Colonic mucosa (tissue), 4 donors: Measurements from ENCODE around the gene ANKS1B. TPM values are rescaled to one million over a fixed set of nuclear protein-coding genes. Genes with fewer than 3 reads are reported as not detected.
"Not testable (repeated sequence)": the region's sequence is repeated elsewhere in the genome, so short reads cannot be mapped to it uniquely, and the experiment has no call there.

Source experiments
- DNase-seq: peaks from one replicate; pipeline ENCODE4 v3.0.0-alpha.2; 2020
- H3K27ac ChIP-seq: fragments of 200-600 bp; one replicate; pipeline ENCODE4 v1.8.0; 2021
- H3K27me3 ChIP-seq: fragments of 200-600 bp; one replicate; pipeline ENCODE4 v1.8.0; 2021
- H3K36me3 ChIP-seq: fragments of 200-600 bp; one replicate; pipeline ENCODE4 v1.8.0; 2021
- H3K4me1 ChIP-seq: fragments of 200-600 bp; one replicate; pipeline ENCODE4 v1.8.0; 2021; ENCODE audit warnings: mild to moderate bottlenecking
- H3K4me3 ChIP-seq: fragments of 200-600 bp; one replicate; pipeline ENCODE4 v1.8.0; 2021
- H3K9ac ChIP-seq, 2 donors: one replicate each; pipeline ENCODE4 v1.7.0; 2013; ENCODE audit warnings: control low read depth in 2 of 2, low read depth in 2 of 2, low read length in 2 of 2
- H3K9me3 ChIP-seq: fragments of 200-600 bp; one replicate; pipeline ENCODE4 v1.8.0; 2021
- intact Hi-C: fragments of 100-400 bp; cut with DNase I; formaldehyde crosslinking; loops from one replicate; pipeline ENCODE4 v1.14.1; 2022
- total RNA-seq, 2 donors: library from RNA; stranded (reverse); fragmentation: NEBNext Ultra II Directional in 1 of 2; extraction: Animal tissue kit (Norgen Biotek cat#: 25700) in 1 of 2; gene quantifications; one replicate each; pipeline ENCODE4 v1.2.1, GENCODE V29; 2021
- TF ChIP-seq, protein P1 (sequence below): fragments of 200-600 bp; IDR thresholded peaks from one replicate; pipeline ENCODE4 v1.8.0; 2022; ENCODE audit warnings: antibody characterized with exemption, mild to moderate bottlenecking
- donor health status: healthy.
- donor health status: DM: no; HTN: no; CAD: no.
- donor health status: DM: no; HTN: no; CAD: no.

The ANKS1B gene
- total RNA-seq, 2 donors from 2014 or later: 1.7 to 3.3 TPM

DNA sequence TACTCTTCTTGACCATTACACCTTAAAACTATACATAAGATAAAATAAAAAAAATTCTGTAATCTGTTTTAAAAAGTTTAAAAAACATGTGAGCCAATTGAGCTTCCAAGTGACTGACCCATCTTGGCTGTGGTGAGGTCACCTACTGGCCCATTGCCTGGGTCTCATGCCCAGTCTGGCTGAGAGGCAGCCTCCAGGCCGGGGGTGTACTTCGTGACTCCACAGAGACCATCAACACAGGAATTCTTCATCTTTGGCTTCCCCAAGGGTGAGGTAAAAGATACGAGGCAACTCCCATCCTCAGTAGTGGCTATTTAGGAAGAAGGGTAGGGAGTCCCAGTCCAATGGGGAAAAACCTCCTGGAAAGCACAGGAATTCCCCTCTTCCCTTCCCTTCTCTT is 1226.4 kb downstream of the ANKS1B start:
- Histone ChIP-seq H3K27ac (no peak overlapping the region), H3K36me3 (no peaks in the 10 kb centered on the region), H3K9ac (no peak overlapping the region), H3K4me1 (no peaks in the 10 kb centered on the region), H3K9me3 (no peaks in the 10 kb centered on the region), H3K4me3 (no peak overlapping the region), H3K27me3 (no peaks in the 10 kb centered on the region)
- no peak for DNase-seq
- intact Hi-C loops: no loop called here
- TF ChIP-seq, protein P1, sequence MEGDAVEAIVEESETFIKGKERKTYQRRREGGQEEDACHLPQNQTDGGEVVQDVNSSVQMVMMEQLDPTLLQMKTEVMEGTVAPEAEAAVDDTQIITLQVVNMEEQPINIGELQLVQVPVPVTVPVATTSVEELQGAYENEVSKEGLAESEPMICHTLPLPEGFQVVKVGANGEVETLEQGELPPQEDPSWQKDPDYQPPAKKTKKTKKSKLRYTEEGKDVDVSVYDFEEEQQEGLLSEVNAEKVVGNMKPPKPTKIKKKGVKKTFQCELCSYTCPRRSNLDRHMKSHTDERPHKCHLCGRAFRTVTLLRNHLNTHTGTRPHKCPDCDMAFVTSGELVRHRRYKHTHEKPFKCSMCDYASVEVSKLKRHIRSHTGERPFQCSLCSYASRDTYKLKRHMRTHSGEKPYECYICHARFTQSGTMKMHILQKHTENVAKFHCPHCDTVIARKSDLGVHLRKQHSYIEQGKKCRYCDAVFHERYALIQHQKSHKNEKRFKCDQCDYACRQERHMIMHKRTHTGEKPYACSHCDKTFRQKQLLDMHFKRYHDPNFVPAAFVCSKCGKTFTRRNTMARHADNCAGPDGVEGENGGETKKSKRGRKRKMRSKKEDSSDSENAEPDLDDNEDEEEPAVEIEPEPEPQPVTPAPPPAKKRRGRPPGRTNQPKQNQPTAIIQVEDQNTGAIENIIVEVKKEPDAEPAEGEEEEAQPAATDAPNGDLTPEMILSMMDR: no peak

DNA sequence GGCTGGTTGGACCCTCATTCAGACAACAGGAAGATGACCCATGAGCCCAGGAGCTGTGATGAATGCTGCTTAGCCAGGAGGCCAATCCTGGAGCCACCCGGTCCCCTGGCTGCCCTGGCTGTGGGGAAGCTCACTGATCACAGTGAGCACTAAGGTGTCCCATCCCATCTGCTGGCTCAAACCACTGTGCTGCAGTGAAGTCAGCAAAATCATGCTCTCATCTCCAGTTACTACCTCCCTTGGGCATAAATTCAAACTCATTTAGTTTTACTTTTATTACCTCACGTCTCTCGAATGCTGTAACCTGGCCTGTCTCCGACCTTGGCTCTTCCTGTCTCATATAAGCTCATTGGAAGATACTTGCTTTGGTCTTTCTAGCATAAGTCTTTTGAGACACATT is 1227.3 kb downstream of the ANKS1B start:
- intact Hi-C loops: no loop called here
- Histone ChIP-seq H3K9ac (no peak overlapping the region), H3K27me3 (no peaks in the 10 kb centered on the region), H3K9me3 (no peaks in the 10 kb centered on the region), H3K36me3 (no peaks in the 10 kb centered on the region), H3K4me3 (no peak overlapping the region), H3K27ac (no peak overlapping the region), H3K4me1 (no peaks in the 10 kb centered on the region)
- no peak for DNase-seq
- TF ChIP-seq, protein P1: no peak

DNA sequence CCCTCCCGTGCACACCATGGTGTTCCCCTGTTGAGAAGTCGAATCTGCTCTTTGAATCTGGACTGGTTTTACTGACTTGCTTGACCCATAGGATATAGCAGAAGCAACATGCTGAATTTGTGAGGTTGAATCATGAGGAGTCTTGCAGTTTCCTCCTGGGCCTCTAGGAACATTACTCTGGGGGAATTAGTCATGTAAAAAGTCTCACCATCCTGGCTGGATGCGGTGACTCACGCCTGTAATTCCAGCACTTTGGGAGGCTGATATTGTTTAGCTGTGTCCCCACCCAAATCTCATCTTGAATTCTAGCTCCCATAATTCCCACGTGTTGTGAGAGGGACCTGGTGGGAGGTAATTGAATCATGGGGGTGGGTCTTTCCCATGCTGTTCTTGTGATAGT is 1228.9 kb downstream of the ANKS1B start:
- DNase-seq, H3K9me3 ChIP-seq, H3K4me3 ChIP-seq, H3K27me3 ChIP-seq, H3K4me1 ChIP-seq, intact Hi-C loops, H3K36me3 ChIP-seq, H3K27ac ChIP-seq, H3K9ac ChIP-seq: not testable (repeated sequence)

DNA sequence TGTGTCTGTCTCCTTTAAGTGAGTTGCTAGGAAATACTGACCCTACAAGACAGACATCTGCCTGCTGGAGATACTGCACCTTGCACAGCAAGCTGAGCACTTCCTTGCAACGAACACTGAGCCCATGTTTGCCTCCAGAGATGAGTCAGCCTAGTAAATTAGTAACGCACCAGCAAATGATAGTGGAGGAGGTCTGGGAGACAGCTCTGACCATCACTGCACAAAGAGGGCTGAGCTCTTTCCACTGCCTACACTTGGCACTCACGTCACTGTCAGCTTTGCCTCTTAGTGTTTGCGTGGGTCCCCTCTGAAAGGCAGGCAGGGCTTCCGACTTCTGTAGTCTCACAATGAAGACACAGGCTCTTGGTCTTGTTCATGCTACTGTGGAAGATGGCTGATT is 1230.6 kb downstream of the ANKS1B start:
- intact Hi-C loops: no loop called here
- no peaks in the 10 kb centered on the region for H3K27me3 ChIP-seq
- H3K9me3 ChIP-seq: no peaks in the 10 kb centered on the region
- no peak overlapping the region for H3K4me3 ChIP-seq
- TF ChIP-seq, protein P1: no peak
- H3K27ac ChIP-seq: no peak overlapping the region
- no peaks in the 10 kb centered on the region for H3K4me1 ChIP-seq
- no peak for DNase-seq
- H3K36me3 ChIP-seq: no peaks in the 10 kb centered on the region
- H3K9ac ChIP-seq: no peak overlapping the region

DNA sequence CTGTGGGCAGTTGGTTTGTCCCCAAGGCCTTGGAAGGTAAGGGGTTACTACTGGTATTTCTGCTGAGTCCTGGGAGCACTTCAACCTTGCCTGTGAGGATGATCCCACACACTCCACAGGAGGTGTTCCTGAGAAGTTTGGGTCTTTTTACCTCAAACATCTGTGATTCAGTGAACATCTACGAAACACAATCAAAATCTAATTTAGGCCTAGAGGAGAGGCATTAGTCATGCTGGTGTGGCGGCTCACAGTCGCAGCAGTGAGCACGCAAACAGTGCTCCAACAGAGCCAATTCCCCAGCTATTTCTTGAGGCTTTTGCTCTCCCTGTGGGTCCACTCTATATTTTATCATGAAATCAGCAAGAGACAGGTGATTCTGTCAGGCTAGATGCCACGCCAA is 1232.0 kb downstream of the ANKS1B start:
- Histone ChIP-seq H3K4me3 (no peak overlapping the region), H3K27me3 (no peaks in the 10 kb centered on the region), H3K4me1 (no peaks in the 10 kb centered on the region), H3K9me3 (no peaks in the 10 kb centered on the region), H3K27ac (no peak overlapping the region), H3K36me3 (no peaks in the 10 kb centered on the region), H3K9ac (no peak overlapping the region)
- TF ChIP-seq, protein P1: no peak
- DNase-seq: no peak
- intact Hi-C loops: no loop called here

DNA sequence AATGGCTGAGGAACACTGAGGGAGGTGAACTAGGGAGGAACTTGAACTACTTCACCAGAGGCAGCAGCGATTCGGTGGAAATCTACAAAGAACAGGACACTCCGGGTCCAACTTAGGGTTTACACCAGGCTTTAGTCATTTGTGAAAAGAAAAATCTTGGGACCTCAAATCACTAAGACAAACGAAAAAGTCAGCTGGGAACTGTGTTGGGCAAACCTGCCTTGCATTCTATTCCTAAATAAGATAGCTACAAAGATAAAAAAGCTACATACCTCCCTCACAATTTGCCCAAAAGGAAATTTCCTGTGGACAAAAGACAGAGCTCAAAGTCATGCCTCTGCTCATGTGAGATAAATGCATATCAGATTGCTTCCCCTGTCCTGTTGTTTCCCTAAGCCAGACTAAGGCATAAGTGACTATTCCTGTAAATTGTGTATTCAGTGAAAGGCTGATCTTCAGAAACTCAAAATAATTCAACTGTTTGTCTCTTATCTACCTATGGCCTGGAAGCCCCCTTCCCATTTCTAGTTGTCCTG is 1233.1 kb downstream of the ANKS1B start:
- intact Hi-C loops: no loop called here
- no peak for DNase-seq
- Histone ChIP-seq H3K9ac (no peak overlapping the region), H3K9me3 (no peaks in the 10 kb centered on the region), H3K27me3 (no peaks in the 10 kb centered on the region), H3K36me3 (no peaks in the 10 kb centered on the region), H3K4me1 (no peaks in the 10 kb centered on the region), H3K4me3 (no peak overlapping the region), H3K27ac (no peak overlapping the region)
- TF ChIP-seq, protein P1: no peak
